RWPE1 (cell line): Measurements from ENCODE around the gene SNCG.

ENCODE experiments used
- CTCF ChIA-PET: fragments of 350-600 bp; sonication (Branson Sonifier 250); formaldehyde crosslinking; extraction: SDS; loops from one replicate; lab custom pipeline; 2021; lab: Yijun Ruan, JAX
- POLR2A ChIA-PET: fragments of 400-600 bp; formaldehyde crosslinking; extraction: SDS; loops from one replicate; lab custom pipeline; 2020; ENCODE audit warnings: antibody characterized with exemption; ENCODE audit not compliant: low non-redundant PET; lab: Yijun Ruan, JAX
- DNase-seq: peaks from one replicate; pipeline ENCODE4 v3.0.0; 2012; ENCODE audit warnings: low spot score
- H3K27ac ChIP-seq: fragments of 450-650 bp; 2 replicates; pipeline ENCODE4 v1.5.1; 2017
- CTCF ChIP-seq: fragments of 450-650 bp; conservative IDR thresholded peaks from 2 replicates; pipeline ENCODE4 v1.5.1; 2017; ENCODE audit warnings: low read depth, mild to moderate bottlenecking

SNCG gene

GRCh38 chr10:86941426-86941825 is 17.0 kb upstream of the SNCG start:
- ChIA-PET POLR2A (no interaction called here), CTCF (interaction anchor here (0.8 to 2.1 kb wide), 2 partner anchors 19 to 28 kb away, joined by 4 to 18 read pairs; no protein-coding TSS in a partner anchor)
- TF ChIP-seq CTCF: no peak
- DNase-seq: no peak
- no peak overlapping the region for H3K27ac ChIP-seq

- DNase-seq: no peak
- POLR2A ChIA-PET: interaction anchor here (0.6 kb wide), 1 partner anchor 180 kb away, joined by 6 read pairs; no protein-coding TSS in a partner anchor
- H3K27ac ChIP-seq: no peak overlapping the region
- CTCF ChIA-PET: interaction anchor here (0.6 to 1.8 kb wide), 4 partner anchors 14 to 36 kb away, joined by 3 to 7 read pairs (median 4); no protein-coding TSS in a partner anchor
- no peak for TF ChIP-seq CTCF
Observed at GRCh38 chr10:86941991-86942421, 16.4 kb upstream of the SNCG start.

- H3K27ac ChIP-seq: no peak overlapping the region
- ChIA-PET POLR2A (interaction anchor here (0.6 to 0.7 kb wide), 2 partner anchors 24 to 180 kb away, joined by 3 to 6 read pairs; no protein-coding TSS in a partner anchor), CTCF (interaction anchor here (0.6 to 1.8 kb wide), 4 partner anchors 14 to 37 kb away, joined by 3 to 7 read pairs (median 4); no protein-coding TSS in a partner anchor)
- no peak for DNase-seq
- TF ChIP-seq CTCF: no peak
Observed at GRCh38 chr10:86942441-86943315, 15.7 kb upstream of the SNCG start.

- ChIA-PET POLR2A (interaction anchor here (0.7 kb wide), 1 partner anchor 23 kb away, joined by 3 read pairs; no protein-coding TSS in a partner anchor), CTCF (interaction anchor here (1.5 to 1.8 kb wide), 3 partner anchors 17 to 23 kb away, joined by 5 to 7 read pairs (median 6); no protein-coding TSS in a partner anchor)
- no peak for TF ChIP-seq CTCF
- no peak for DNase-seq
- H3K27ac ChIP-seq: no peak overlapping the region
Observed at GRCh38 chr10:86943316-86944030, 14.9 kb upstream of the SNCG start.

GRCh38 chr10:86944031-86944419 is 14.4 kb upstream of the SNCG start:
- H3K27ac ChIP-seq: no peak overlapping the region
- CTCF ChIA-PET: interaction anchor here (1.5 kb wide), 1 partner anchor 16 kb away, joined by 6 read pairs; no protein-coding TSS in a partner anchor
- POLR2A ChIA-PET: no interaction called here
- TF ChIP-seq CTCF: no peak
- no peak for DNase-seq

- ChIA-PET POLR2A (interaction anchor here (0.6 kb wide), 1 partner anchor 117 kb away, joined by 3 read pairs; no protein-coding TSS in a partner anchor), CTCF (interaction anchor here (1.5 kb wide), 1 partner anchor 16 kb away, joined by 6 read pairs; no protein-coding TSS in a partner anchor)
- no peak overlapping the region for H3K27ac ChIP-seq
- DNase-seq: no peak
- TF ChIP-seq CTCF: no peak
Observed at GRCh38 chr10:86944471-86944870, 13.9 kb upstream of the SNCG start.
